Liver (tissue), 9 donors: Measurements from ENCODE around the gene SEBOX. TPM values are rescaled to one million over a fixed set of nuclear protein-coding genes. Genes with fewer than 3 reads are reported as not detected.

ENCODE experiments used
- DNase-seq: peaks from one replicate; pipeline ENCODE4 v3.0.0-alpha.2; 2017; ENCODE audit warnings: low spot score
- H3K27ac ChIP-seq, 2 donors: one replicate each; pipeline ENCODE4 v1.7.0; 2013; ENCODE audit warnings: inconsistent platforms in 2 of 2, low read length in 2 of 2, control low read depth in 1 of 2, low read depth in 1 of 2, mild to moderate bottlenecking in 1 of 2
- H3K27me3 ChIP-seq, 4 donors: one replicate each; pipeline versions ENCODE4 v1.6.1 to v1.7.0; 2013; ENCODE audit warnings: low read length in 3 of 4, inconsistent platforms in 1 of 4, mild to moderate bottlenecking in 1 of 4, moderate library complexity in 1 of 4; ENCODE audit not compliant: control insufficient read depth in 4 of 4, insufficient read depth in 4 of 4
- H3K36me3 ChIP-seq, 4 donors: one replicate each; pipeline versions ENCODE4 v1.6.1 to v1.7.0; 2013; ENCODE audit warnings: low read length in 3 of 4, mild to moderate bottlenecking in 3 of 4, low read depth in 1 of 4, moderate library complexity in 1 of 4; ENCODE audit not compliant: control insufficient read depth in 4 of 4, insufficient read depth in 3 of 4
- H3K4me1 ChIP-seq, 4 donors: one replicate each; pipeline versions ENCODE4 v1.6.1 to v1.7.0; 2013; ENCODE audit warnings: low read length in 3 of 4, mild to moderate bottlenecking in 3 of 4, moderate library complexity in 1 of 4; ENCODE audit not compliant: control insufficient read depth in 4 of 4, insufficient read depth in 4 of 4
- H3K4me3 ChIP-seq, 3 donors: one replicate each; pipeline versions ENCODE4 v1.6.1 to v1.7.0; 2013; ENCODE audit warnings: low read length in 3 of 3, control low read depth in 1 of 3, low read depth in 1 of 3, mild to moderate bottlenecking in 1 of 3
- H3K9ac ChIP-seq, 2 donors: one replicate each; pipeline ENCODE4 v1.7.0; 2013; ENCODE audit warnings: low read length in 2 of 2, mild to moderate bottlenecking in 2 of 2, moderate library complexity in 2 of 2, control low read depth in 1 of 2, low read depth in 1 of 2
- H3K9me3 ChIP-seq, 4 donors: one replicate each; pipeline versions ENCODE4 v1.6.1 to v1.7.0; 2013; ENCODE audit warnings: low read length in 3 of 4; ENCODE audit not compliant: control insufficient read depth in 4 of 4
- EGR1 ChIP-seq, 2 donors: IDR thresholded peaks; 2 replicates each; pipeline ENCODE4 v1.6.1; 2016 to 2018; ENCODE audit warnings: antibody characterized with exemption in 2 of 2, low read depth in 2 of 2
- FOXA1 ChIP-seq: IDR thresholded peaks from 2 replicates; pipeline ENCODE4 v1.6.1; 2016; ENCODE audit warnings: antibody characterized with exemption
- FOXA2 ChIP-seq: IDR thresholded peaks from 2 replicates; pipeline ENCODE4 v1.6.1; 2016; ENCODE audit warnings: antibody characterized with exemption
- GABPA ChIP-seq, 2 donors: IDR thresholded peaks in 1 of 2; conservative IDR thresholded peaks in 1 of 2; 2 replicates each; pipeline ENCODE4 v1.6.1; 2016; ENCODE audit warnings: antibody characterized with exemption in 2 of 2, mild to moderate bottlenecking in 1 of 2, moderate library complexity in 1 of 2
- HNF4A ChIP-seq, 2 donors: conservative IDR thresholded peaks; 2 replicates each; pipeline ENCODE4 v1.6.1; 2016; ENCODE audit warnings: antibody characterized with exemption in 2 of 2, mild to moderate bottlenecking in 2 of 2
- HNF4G ChIP-seq: IDR thresholded peaks from 2 replicates; pipeline ENCODE4 v1.6.1; 2016; ENCODE audit warnings: antibody characterized with exemption
- JUND ChIP-seq, 2 donors: IDR thresholded peaks; 2 replicates each; pipeline ENCODE4 v1.6.1; 2016; ENCODE audit warnings: antibody characterized with exemption in 2 of 2
- NR2F2 ChIP-seq: IDR thresholded peaks from 2 replicates; pipeline ENCODE4 v1.6.1; 2016; ENCODE audit warnings: antibody characterized with exemption
- RAD21 ChIP-seq, 2 donors: IDR thresholded peaks; 2 replicates each; pipeline ENCODE4 v1.6.1; 2016; ENCODE audit warnings: antibody characterized with exemption in 2 of 2, mild to moderate bottlenecking in 2 of 2
- RXRA ChIP-seq, 2 donors: IDR thresholded peaks; 2 replicates each; pipeline ENCODE4 v1.6.1; 2017 to 2018; ENCODE audit warnings: antibody characterized with exemption in 2 of 2, mild to moderate bottlenecking in 1 of 2
- TAF1 ChIP-seq: conservative IDR thresholded peaks from 2 replicates; pipeline ENCODE4 v1.6.1; 2016; ENCODE audit warnings: antibody characterized with exemption, mild to moderate bottlenecking
- WGBS: extraction: QIAGEN DNeasy Blood & Tissue Kit; methylation state at CpG from one replicate; pipeline ENCODE4 v1.1.7; 2013; 5-methylcytosine and 5-hydroxymethylcytosine counted together
- polyA plus RNA-seq, 2 donors: library from polyadenylated mRNA; stranded (reverse) in 1 of 2; unstranded in 1 of 2; fragments of 200-250 nt in 1 of 2; fragments of >200 nt in 1 of 2; fragmentation: Nextera tagmentation in 1 of 2; extraction: Ambion mirVana in 1 of 2; gene quantifications; one replicate each; pipeline versions ENCODE4 v1.2.1 to v1.2.3, GENCODE V29; 2013 to 2015
- total RNA-seq, 2 donors: library from RNA; depleted of rRNA; stranded (reverse); fragments of >200 nt; gene quantifications; one replicate each; pipeline ENCODE4 v1.2.3, GENCODE V29; 2014
- TF ChIP-seq, protein P1 (sequence below): IDR thresholded peaks from 2 replicates; pipeline ENCODE4 v1.6.1; 2016; ENCODE audit warnings: antibody characterized with exemption, mild to moderate bottlenecking
- TF ChIP-seq, protein P2 (sequence below): IDR thresholded peaks from 2 replicates; pipeline ENCODE4 v1.6.1; 2016; ENCODE audit warnings: antibody characterized with exemption
- TF ChIP-seq, protein P3 (sequence below): IDR thresholded peaks from 2 replicates; pipeline ENCODE4 v1.6.1; 2016; ENCODE audit warnings: antibody characterized with exemption
- donor health status: healthy.
- donor health status: healthy.
- donor health status: healthy.
- donor health status: healthy.
- donor health status: healthy.

The SEBOX gene, protein sequence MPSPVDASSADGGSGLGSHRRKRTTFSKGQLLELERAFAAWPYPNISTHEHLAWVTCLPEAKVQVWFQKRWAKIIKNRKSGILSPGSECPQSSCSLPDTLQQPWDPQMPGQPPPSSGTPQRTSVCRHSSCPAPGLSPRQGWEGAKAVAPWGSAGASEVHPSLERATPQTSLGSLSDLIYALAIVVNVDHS
- total RNA-seq (under 1 TPM; 0.19 to 0.59 TPM), polyA plus RNA-seq (not detected)

DNA sequence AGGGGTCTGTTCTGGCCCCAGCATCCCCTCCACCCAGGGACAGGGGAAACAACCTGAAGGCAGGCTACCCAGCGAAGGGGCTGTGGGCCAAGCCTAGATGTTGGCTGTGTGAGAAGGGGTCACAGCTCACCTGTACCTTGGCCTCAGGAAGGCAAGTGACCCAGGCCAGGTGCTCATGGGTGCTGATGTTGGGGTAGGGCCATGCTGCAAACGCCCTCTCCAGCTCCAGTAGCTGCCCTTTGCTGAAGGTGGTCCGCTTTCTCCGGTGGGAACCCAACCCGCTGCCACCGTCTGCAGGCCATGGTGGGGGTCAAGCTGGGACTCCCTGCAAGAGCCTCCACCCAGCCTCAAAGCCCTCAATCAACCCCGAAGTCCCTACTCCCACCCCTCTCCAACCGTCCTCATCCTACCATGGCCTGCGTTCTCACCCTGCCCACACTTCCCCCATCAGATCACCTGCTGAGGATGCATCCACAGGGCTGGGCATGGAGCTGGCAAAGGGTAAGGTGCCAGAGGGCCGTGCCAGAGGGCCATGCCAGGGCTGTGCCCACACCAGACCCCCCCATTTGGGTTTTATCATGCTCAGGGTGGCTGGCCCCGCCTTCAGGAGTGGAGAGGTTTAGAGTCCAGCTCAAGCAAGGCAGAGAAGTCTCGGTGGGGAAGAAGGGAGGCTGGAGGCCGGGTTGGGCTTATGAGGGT, at the start of gene SEBOX:
Gene SEBOX (minus strand): TSS at position 535 of the 699 bp plus-strand sequence. CDS start 48 bp downstream, at position 487.
- peaks cover 11 to 43% (median 27%) of the 10 kb centered on the region in 4 donors for H3K36me3 ChIP-seq
- H3K9ac ChIP-seq = no peak within 1 kb of the TSS
- peaks cover 0 to 26% (median 23%) of the 10 kb centered on the region in 4 donors for H3K4me1 ChIP-seq
- no peak for DNase-seq
- peak within 1 kb of the TSS in 1 of 2 donors; percentile 16 for H3K27ac ChIP-seq
- TF ChIP-seq, protein P1, sequence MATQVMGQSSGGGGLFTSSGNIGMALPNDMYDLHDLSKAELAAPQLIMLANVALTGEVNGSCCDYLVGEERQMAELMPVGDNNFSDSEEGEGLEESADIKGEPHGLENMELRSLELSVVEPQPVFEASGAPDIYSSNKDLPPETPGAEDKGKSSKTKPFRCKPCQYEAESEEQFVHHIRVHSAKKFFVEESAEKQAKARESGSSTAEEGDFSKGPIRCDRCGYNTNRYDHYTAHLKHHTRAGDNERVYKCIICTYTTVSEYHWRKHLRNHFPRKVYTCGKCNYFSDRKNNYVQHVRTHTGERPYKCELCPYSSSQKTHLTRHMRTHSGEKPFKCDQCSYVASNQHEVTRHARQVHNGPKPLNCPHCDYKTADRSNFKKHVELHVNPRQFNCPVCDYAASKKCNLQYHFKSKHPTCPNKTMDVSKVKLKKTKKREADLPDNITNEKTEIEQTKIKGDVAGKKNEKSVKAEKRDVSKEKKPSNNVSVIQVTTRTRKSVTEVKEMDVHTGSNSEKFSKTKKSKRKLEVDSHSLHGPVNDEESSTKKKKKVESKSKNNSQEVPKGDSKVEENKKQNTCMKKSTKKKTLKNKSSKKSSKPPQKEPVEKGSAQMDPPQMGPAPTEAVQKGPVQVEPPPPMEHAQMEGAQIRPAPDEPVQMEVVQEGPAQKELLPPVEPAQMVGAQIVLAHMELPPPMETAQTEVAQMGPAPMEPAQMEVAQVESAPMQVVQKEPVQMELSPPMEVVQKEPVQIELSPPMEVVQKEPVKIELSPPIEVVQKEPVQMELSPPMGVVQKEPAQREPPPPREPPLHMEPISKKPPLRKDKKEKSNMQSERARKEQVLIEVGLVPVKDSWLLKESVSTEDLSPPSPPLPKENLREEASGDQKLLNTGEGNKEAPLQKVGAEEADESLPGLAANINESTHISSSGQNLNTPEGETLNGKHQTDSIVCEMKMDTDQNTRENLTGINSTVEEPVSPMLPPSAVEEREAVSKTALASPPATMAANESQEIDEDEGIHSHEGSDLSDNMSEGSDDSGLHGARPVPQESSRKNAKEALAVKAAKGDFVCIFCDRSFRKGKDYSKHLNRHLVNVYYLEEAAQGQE = no peak
- TF ChIP-seq HNF4A (conservative IDR thresholded peaks at IDR 0.05) (peak; percentile 28 to 44), RXRA (IDR thresholded peaks at IDR 0.05) (peak; percentile 14 to 31), HNF4G (peak; percentile 11), JUND (IDR thresholded peaks at IDR 0.05) (no peak), FOXA1 (no peak), GABPA (IDR thresholded peaks at IDR 0.05 in 1 of 2, conservative IDR thresholded peaks at IDR 0.05 in 1 of 2) (no peak), RAD21 (IDR thresholded peaks at IDR 0.05) (no peak), EGR1 (IDR thresholded peaks at IDR 0.05; ENCODE audit: low read depth in 2 of 2) (no peak)
- TF ChIP-seq, protein P2, sequence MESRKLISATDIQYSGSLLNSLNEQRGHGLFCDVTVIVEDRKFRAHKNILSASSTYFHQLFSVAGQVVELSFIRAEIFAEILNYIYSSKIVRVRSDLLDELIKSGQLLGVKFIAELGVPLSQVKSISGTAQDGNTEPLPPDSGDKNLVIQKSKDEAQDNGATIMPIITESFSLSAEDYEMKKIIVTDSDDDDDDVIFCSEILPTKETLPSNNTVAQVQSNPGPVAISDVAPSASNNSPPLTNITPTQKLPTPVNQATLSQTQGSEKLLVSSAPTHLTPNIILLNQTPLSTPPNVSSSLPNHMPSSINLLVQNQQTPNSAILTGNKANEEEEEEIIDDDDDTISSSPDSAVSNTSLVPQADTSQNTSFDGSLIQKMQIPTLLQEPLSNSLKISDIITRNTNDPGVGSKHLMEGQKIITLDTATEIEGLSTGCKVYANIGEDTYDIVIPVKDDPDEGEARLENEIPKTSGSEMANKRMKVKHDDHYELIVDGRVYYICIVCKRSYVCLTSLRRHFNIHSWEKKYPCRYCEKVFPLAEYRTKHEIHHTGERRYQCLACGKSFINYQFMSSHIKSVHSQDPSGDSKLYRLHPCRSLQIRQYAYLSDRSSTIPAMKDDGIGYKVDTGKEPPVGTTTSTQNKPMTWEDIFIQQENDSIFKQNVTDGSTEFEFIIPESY = no peak
- H3K9me3 ChIP-seq = no peaks in the 10 kb centered on the region
- H3K27me3 ChIP-seq = no peaks in the 10 kb centered on the region
- no peak within 1 kb of the TSS for H3K4me3 ChIP-seq
- WGBS = 63% methylated on average over 13 of the region's 13 CpGs

DNA sequence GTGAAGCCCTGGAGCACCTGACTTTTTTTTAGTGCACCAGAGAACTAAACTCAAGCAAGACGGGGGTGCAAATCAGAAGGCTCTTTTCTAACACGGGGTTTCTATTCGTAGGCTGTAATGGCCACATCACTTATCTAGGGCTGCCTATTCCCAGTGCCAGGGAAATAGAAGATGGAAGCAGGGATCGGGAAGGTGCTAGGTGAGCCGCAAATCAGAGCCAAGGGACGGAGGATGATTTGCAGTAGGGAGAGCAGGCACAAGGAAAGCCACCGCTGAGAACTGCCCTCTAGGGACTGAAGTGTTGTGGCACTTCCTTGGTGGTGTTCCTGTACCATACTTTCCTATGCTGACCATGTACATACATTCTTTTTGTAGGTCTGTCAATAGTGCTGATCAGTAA, 48.8 kb upstream of the SEBOX start:
- Histone ChIP-seq H3K4me3 (no peak overlapping the region), H3K4me1 (peaks cover 0 to 9% (median 8%) of the 10 kb centered on the region in 4 donors), H3K9ac (no peak overlapping the region), H3K9me3 (no peaks in the 10 kb centered on the region), H3K27ac (no peak overlapping the region), H3K27me3 (no peaks in the 10 kb centered on the region), H3K36me3 (no peaks in the 10 kb centered on the region)
- TF ChIP-seq FOXA2 (no peak), HNF4G (no peak), NR2F2 (no peak), EGR1 (IDR thresholded peaks at IDR 0.05; ENCODE audit: low read depth in 2 of 2) (no peak), TAF1 (no peak), HNF4A (conservative IDR thresholded peaks at IDR 0.05) (no peak)
- TF ChIP-seq, protein P3, sequence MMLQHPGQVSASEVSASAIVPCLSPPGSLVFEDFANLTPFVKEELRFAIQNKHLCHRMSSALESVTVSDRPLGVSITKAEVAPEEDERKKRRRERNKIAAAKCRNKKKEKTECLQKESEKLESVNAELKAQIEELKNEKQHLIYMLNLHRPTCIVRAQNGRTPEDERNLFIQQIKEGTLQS = no peak
- TF ChIP-seq, protein P2 = no peak
- DNase-seq = no peak
- 79% methylated on average over 7 of the region's 7 CpGs for WGBS
